ENCODE measurements around the gene CD6.

DNA sequence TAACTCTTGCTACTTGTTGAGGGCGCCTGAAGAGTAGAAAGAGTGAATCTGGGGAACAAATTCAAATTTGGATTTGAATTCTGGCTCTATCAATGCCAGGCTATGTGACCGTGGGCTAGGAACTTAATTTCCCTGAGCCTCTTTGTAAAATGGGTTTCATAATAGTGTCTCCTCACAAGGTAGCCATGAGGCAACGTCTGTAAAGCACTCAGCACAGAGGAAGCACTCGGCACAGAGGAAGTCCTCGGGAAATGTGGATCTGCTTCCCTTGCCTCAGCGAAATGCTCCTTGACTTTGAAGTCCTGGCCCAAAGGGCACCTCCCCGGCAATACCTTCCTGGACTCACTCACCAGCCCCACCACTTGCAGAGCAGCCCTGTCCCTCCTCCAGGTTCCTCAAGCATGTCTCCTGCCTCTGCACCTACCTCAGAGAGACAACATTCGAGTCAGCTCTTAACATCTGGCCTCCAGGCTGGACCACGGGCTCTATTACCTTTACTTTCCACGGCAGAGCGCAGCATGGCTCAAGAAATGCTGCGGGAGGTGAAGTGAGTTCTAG, 17.7 kb downstream of the CD6 start:
- TF ChIP-seq, protein P1, sequence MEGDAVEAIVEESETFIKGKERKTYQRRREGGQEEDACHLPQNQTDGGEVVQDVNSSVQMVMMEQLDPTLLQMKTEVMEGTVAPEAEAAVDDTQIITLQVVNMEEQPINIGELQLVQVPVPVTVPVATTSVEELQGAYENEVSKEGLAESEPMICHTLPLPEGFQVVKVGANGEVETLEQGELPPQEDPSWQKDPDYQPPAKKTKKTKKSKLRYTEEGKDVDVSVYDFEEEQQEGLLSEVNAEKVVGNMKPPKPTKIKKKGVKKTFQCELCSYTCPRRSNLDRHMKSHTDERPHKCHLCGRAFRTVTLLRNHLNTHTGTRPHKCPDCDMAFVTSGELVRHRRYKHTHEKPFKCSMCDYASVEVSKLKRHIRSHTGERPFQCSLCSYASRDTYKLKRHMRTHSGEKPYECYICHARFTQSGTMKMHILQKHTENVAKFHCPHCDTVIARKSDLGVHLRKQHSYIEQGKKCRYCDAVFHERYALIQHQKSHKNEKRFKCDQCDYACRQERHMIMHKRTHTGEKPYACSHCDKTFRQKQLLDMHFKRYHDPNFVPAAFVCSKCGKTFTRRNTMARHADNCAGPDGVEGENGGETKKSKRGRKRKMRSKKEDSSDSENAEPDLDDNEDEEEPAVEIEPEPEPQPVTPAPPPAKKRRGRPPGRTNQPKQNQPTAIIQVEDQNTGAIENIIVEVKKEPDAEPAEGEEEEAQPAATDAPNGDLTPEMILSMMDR (optimal IDR thresholded peaks at IDR 0.05 in 1 of 3, IDR thresholded peaks at IDR 0.05 in 1 of 3, conservative IDR thresholded peaks at IDR 0.05 in 1 of 3; ENCODE audit: extremely low read depth in 1 of 3, insufficient read depth in 2 of 3, low read length in 3 of 3): no peak
- TF ChIP-seq EZH2 (IDR thresholded peaks at IDR 0.05; ENCODE audit: low read length): no peak

All from keratinocyte (primary cell).